Measurements from ENCODE around the gene ACTRT1. TPM values are rescaled to one million over a fixed set of nuclear protein-coding genes. Genes with fewer than 3 reads are reported as not detected.

The ACTRT1 gene
- total and polyA plus RNA-seq, 2 of the 4 experiments (the other 2 are of a cell fraction) = not detected

DNA sequence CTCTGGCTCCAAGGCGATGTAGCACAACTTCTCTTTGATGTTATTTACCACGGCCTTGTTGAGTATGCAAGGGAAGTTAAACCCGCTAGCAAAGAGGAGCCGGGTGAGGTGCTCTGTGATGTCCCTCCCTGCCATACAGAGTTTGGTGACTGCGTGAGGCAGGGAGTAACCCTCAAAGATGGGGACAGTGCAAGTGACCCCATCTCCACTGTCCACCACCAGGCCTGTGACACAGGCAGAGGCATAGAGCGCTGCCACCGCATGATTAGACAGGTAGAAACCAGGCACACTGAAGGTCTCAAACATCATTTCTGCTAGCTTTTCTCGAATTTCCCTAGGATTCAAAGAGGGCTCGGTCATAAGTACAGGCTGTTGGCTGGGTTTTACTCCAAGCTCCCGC, 677 bp downstream of the ACTRT1 start:
- no peak overlapping the region for H2BK5ac ChIP-seq (ENCODE audit: low read depth, low read length, poor library complexity, severe bottlenecking)
- CTCF ChIA-PET = no interaction called here
- H2BK15ac ChIP-seq (ENCODE audit: low read depth, low read length) = no peak overlapping the region
- POLR2A ChIA-PET (ENCODE audit: unreplicated experiment) = no interaction called here
- no peak overlapping the region for H3K4ac ChIP-seq (ENCODE audit: low read depth, low read length)
- no peak overlapping the region for H4K91ac ChIP-seq (ENCODE audit: insufficient read depth, low read depth, low read length)
- no peak overlapping the region for H3K23ac ChIP-seq (ENCODE audit: low read depth, low read length)
- H2AK5ac ChIP-seq (ENCODE audit: low read depth, low read length) = no peak overlapping the region
- intact Hi-C loops (cut with micrococcal nuclease) (no loop called here), in situ Hi-C loops (cut with MboI; ENCODE audit: low sequenced_read_pairs) (no loop called here), dilution Hi-C loops (cut with HindIII; ENCODE audit: low sequenced_read_pairs, unreplicated experiment) (no loop called here)
- H3K18ac ChIP-seq (ENCODE audit: low read depth, low read length) = no peak overlapping the region
- BruUV-seq (replicated peaks) = no TSS peak
- no peak overlapping the region for H2BK20ac ChIP-seq (ENCODE audit: low read depth, low read length)
- H2AFZ ChIP-seq (replicated peaks; ENCODE audit: low read length, poor library complexity) = no peak overlapping the region
- no peaks in the 10 kb centered on the region for H4K20me1 ChIP-seq (ENCODE audit: insufficient read depth, low read length)
- no peak overlapping the region for H4K5ac ChIP-seq (ENCODE audit: low read depth, low read length)
- whole genome bisulfite sequencing, 2 experiments (ENCODE audit: extremely low coverage in 2 of 2, insufficient read length in 1 of 2) = 90% methylated on average over 2 of the region's 10 CpGs; no CpG with 5 or more reads in 1 of the 2 experiments
- H2BK120ac ChIP-seq (ENCODE audit: low read depth, low read length) = no peak overlapping the region
- H2AK9ac ChIP-seq (replicated peaks; ENCODE audit: low read depth, low read length, poor library complexity) = no peak overlapping the region
- no peak overlapping the region for H3K9ac ChIP-seq (ENCODE audit: low read depth, low read length)
- no peaks in the 10 kb centered on the region for H3K27me3 ChIP-seq (ENCODE audit: control insufficient read depth, insufficient read depth, low read length)
- H3K4me3 ChIP-seq (ENCODE audit: insufficient read depth, low read depth, low read length) = no peak overlapping the region
- ATAC-seq (ENCODE audit: low read depth) (no peak), DNase-seq (no peak)
- no peaks in the 10 kb centered on the region for H3K9me1 ChIP-seq (ENCODE audit: insufficient read depth, low read length)
- no peak overlapping the region for H3K14ac ChIP-seq (replicated peaks; ENCODE audit: low read depth, low read length)
- H3K9me3 ChIP-seq (ENCODE audit: control insufficient read depth, insufficient read depth, low read length) = no peaks in the 10 kb centered on the region; the same call in 1 of the 2 replicates
- no peaks in the 10 kb centered on the region for H3K79me1 ChIP-seq (ENCODE audit: low read depth in 1 of 2, low read length in 2 of 2)
- no peaks in the 10 kb centered on the region for H3K4me1 ChIP-seq (ENCODE audit: control insufficient read depth, insufficient read depth, low read length)
- no peak overlapping the region for H3K4me2 ChIP-seq (ENCODE audit: low read depth, low read length)
- no peak overlapping the region for H3K27ac ChIP-seq (ENCODE audit: insufficient read depth, low read length)
- no peak overlapping the region for H4K8ac ChIP-seq (ENCODE audit: low read depth in 2 of 2, low read length in 2 of 2)
- TF ChIP-seq MXI1 (IDR thresholded peaks at IDR 0.05; ENCODE audit: borderline replicate concordance, low read depth, low read length) (no peak), BHLHE40 (IDR thresholded peaks at IDR 0.05; ENCODE audit: low read depth, low read length) (no peak), MAZ (IDR thresholded peaks at IDR 0.05; ENCODE audit: borderline replicate concordance, low read depth, low read length) (no peak), CHD1 (IDR thresholded peaks at IDR 0.05; ENCODE audit: low read depth, low read length) (no peak), FOS (IDR thresholded peaks at IDR 0.05; ENCODE audit: low read depth, low read length) (no peak), RFX5 (IDR thresholded peaks at IDR 0.05; ENCODE audit: low read depth, low read length) (no peak), POLR2A (IDR thresholded peaks at IDR 0.05; ENCODE audit: low read depth, low read length) (no peak), RAD21 (IDR thresholded peaks at IDR 0.05; ENCODE audit: low read length) (no peak), MAFK (IDR thresholded peaks at IDR 0.05; ENCODE audit: low read depth, low read length) (no peak), SMC3 (IDR thresholded peaks at IDR 0.05; ENCODE audit: low read depth, low read length) (no peak), NFE2L2 (IDR thresholded peaks at IDR 0.05; ENCODE audit: low read depth, low read length) (no peak), CEBPB (IDR thresholded peaks at IDR 0.05; ENCODE audit: low read depth, low read length) (no peak)
- TF ChIP-seq, protein P1, sequence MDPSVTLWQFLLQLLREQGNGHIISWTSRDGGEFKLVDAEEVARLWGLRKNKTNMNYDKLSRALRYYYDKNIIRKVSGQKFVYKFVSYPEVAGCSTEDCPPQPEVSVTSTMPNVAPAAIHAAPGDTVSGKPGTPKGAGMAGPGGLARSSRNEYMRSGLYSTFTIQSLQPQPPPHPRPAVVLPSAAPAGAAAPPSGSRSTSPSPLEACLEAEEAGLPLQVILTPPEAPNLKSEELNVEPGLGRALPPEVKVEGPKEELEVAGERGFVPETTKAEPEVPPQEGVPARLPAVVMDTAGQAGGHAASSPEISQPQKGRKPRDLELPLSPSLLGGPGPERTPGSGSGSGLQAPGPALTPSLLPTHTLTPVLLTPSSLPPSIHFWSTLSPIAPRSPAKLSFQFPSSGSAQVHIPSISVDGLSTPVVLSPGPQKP (IDR thresholded peaks at IDR 0.05; ENCODE audit: borderline replicate concordance, low read depth, low read length) = no peak
- TF ChIP-seq, protein P2, sequence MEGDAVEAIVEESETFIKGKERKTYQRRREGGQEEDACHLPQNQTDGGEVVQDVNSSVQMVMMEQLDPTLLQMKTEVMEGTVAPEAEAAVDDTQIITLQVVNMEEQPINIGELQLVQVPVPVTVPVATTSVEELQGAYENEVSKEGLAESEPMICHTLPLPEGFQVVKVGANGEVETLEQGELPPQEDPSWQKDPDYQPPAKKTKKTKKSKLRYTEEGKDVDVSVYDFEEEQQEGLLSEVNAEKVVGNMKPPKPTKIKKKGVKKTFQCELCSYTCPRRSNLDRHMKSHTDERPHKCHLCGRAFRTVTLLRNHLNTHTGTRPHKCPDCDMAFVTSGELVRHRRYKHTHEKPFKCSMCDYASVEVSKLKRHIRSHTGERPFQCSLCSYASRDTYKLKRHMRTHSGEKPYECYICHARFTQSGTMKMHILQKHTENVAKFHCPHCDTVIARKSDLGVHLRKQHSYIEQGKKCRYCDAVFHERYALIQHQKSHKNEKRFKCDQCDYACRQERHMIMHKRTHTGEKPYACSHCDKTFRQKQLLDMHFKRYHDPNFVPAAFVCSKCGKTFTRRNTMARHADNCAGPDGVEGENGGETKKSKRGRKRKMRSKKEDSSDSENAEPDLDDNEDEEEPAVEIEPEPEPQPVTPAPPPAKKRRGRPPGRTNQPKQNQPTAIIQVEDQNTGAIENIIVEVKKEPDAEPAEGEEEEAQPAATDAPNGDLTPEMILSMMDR (conservative IDR thresholded peaks at IDR 0.05; ENCODE audit: low read depth, low read length) = no peak
- TF ChIP-seq, protein P3, sequence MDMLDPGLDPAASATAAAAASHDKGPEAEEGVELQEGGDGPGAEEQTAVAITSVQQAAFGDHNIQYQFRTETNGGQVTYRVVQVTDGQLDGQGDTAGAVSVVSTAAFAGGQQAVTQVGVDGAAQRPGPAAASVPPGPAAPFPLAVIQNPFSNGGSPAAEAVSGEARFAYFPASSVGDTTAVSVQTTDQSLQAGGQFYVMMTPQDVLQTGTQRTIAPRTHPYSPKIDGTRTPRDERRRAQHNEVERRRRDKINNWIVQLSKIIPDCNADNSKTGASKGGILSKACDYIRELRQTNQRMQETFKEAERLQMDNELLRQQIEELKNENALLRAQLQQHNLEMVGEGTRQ (IDR thresholded peaks at IDR 0.05; ENCODE audit: low read depth, low read length) = no peak
- no peaks in the 10 kb centered on the region for H3K36me3 ChIP-seq (ENCODE audit: control insufficient read depth, insufficient read depth, low read length)
- no peak overlapping the region for H3K56ac ChIP-seq (ENCODE audit: extremely low read depth, insufficient read depth, low read length)
